GM23338 (cell line): Measurements from ENCODE around the gene TRAPPC4.

Experiments used
- CREB1 ChIP-seq: fragments of 250-450 bp; sonication (Bioruptor Pico); IDR thresholded peaks from 2 replicates; pipeline ENCODE4 v1.5.0; 2020; ENCODE audit warnings: low read depth, mild to moderate bottlenecking, moderate library complexity
- EZH2 ChIP-seq: fragments of 200-600 bp; sonication (generic); IDR thresholded peaks from one replicate; pipeline ENCODE4 v1.8.0; 2017; ENCODE audit warnings: antibody characterized with exemption, mild to moderate bottlenecking, low read depth; ENCODE audit not compliant: unreplicated experiment
- EZH2phosphoT487 ChIP-seq: fragments of 200-600 bp; sonication (generic); IDR thresholded peaks from one replicate; pipeline ENCODE4 v1.8.1; 2018; ENCODE audit warnings: antibody characterized with exemption; ENCODE audit not compliant: unreplicated experiment
- JUNB ChIP-seq: IDR thresholded peaks from one replicate; pipeline ENCODE4 v1.6.1; 2016; ENCODE audit warnings: antibody characterized with exemption; ENCODE audit not compliant: unreplicated experiment
- POLR2AphosphoS5 ChIP-seq: IDR thresholded peaks from 2 replicates; pipeline ENCODE4 v1.6.1; 2016; ENCODE audit warnings: antibody characterized with exemption, low read depth
- ZNF114 ChIP-seq: fragments of 250-450 bp; sonication (Bioruptor Pico); IDR thresholded peaks from 2 replicates; pipeline ENCODE4 v1.5.0; 2020; ENCODE audit warnings: mild to moderate bottlenecking, moderate library complexity
- TF ChIP-seq, protein P1 (sequence below), 2 experiments: fragments of 200-600 bp in 1 of 2; sonication (generic) in 1 of 2; conservative IDR thresholded peaks; 2 replicates each; pipeline versions ENCODE4 v1.5.1 to v1.6.1; 2016 to 2017; ENCODE audit warnings: antibody characterized with exemption in 2 of 2, low read depth in 2 of 2, mild to moderate bottlenecking in 2 of 2, moderate library complexity in 1 of 2
- TF ChIP-seq, protein P2 (sequence below): IDR thresholded peaks from one replicate; pipeline ENCODE4 v1.6.1; 2018; ENCODE audit warnings: antibody characterized with exemption; ENCODE audit not compliant: unreplicated experiment

DNA sequence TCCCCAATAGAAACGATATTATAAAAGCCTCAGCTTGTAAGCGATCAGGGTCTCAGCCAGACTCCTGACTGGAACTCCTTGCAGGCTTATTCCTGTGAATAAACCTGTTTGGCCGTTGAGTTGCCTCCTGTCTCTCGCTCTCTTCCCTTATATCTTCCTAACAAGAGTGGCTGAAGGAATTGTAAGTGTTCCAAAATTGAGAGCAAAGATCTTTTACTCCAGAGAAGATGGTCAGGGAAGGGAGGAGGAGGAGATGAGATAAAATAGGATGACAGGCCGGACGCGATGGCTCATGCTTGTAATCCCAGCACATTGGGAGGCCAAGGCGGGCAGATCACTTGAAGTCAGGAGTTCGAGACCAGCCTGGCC, 13.3 kb downstream of the TRAPPC4 start:
- TF ChIP-seq, protein P1, sequence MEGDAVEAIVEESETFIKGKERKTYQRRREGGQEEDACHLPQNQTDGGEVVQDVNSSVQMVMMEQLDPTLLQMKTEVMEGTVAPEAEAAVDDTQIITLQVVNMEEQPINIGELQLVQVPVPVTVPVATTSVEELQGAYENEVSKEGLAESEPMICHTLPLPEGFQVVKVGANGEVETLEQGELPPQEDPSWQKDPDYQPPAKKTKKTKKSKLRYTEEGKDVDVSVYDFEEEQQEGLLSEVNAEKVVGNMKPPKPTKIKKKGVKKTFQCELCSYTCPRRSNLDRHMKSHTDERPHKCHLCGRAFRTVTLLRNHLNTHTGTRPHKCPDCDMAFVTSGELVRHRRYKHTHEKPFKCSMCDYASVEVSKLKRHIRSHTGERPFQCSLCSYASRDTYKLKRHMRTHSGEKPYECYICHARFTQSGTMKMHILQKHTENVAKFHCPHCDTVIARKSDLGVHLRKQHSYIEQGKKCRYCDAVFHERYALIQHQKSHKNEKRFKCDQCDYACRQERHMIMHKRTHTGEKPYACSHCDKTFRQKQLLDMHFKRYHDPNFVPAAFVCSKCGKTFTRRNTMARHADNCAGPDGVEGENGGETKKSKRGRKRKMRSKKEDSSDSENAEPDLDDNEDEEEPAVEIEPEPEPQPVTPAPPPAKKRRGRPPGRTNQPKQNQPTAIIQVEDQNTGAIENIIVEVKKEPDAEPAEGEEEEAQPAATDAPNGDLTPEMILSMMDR (conservative IDR thresholded peaks at IDR 0.05; ENCODE audit: low read depth in 2 of 2), result no peak
- TF ChIP-seq EZH2phosphoT487 (no peak), EZH2 (no peak), CREB1 (CRISPR knock-in tag) (no peak), POLR2AphosphoS5 (no peak), ZNF114 (CRISPR knock-in tag) (no peak), JUNB (no peak)
- TF ChIP-seq, protein P2, sequence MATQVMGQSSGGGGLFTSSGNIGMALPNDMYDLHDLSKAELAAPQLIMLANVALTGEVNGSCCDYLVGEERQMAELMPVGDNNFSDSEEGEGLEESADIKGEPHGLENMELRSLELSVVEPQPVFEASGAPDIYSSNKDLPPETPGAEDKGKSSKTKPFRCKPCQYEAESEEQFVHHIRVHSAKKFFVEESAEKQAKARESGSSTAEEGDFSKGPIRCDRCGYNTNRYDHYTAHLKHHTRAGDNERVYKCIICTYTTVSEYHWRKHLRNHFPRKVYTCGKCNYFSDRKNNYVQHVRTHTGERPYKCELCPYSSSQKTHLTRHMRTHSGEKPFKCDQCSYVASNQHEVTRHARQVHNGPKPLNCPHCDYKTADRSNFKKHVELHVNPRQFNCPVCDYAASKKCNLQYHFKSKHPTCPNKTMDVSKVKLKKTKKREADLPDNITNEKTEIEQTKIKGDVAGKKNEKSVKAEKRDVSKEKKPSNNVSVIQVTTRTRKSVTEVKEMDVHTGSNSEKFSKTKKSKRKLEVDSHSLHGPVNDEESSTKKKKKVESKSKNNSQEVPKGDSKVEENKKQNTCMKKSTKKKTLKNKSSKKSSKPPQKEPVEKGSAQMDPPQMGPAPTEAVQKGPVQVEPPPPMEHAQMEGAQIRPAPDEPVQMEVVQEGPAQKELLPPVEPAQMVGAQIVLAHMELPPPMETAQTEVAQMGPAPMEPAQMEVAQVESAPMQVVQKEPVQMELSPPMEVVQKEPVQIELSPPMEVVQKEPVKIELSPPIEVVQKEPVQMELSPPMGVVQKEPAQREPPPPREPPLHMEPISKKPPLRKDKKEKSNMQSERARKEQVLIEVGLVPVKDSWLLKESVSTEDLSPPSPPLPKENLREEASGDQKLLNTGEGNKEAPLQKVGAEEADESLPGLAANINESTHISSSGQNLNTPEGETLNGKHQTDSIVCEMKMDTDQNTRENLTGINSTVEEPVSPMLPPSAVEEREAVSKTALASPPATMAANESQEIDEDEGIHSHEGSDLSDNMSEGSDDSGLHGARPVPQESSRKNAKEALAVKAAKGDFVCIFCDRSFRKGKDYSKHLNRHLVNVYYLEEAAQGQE, result no peak
